Caco-2 (cell line): ENCODE measurements around the gene BRD3OS. TPM values are rescaled to one million over a fixed set of nuclear protein-coding genes. Genes with fewer than 3 reads are reported as not detected.

Source experiments
- BruUV-seq: library from RNA; stranded (reverse); fragments of 400-500 nt; replicated peaks from 2 replicates; lab custom pipeline; 2021; lab: Mats Ljungman, UMichigan
- CTCF ChIA-PET: fragments of 300-600 bp; sonication (Branson Sonifier 250); formaldehyde crosslinking; loops from one replicate; lab custom pipeline; 2022; ENCODE audit warnings: antibody characterized with exemption; lab: Charles Lee
- POLR2A ChIA-PET: fragments of 300-600 bp; sonication (Branson Sonifier 250); formaldehyde crosslinking; loops from one replicate; lab custom pipeline; 2022; ENCODE audit warnings: antibody characterized with exemption; lab: Charles Lee
- DNase-seq, 2 experiments: peaks; one replicate each; pipeline versions ENCODE4 v3.0.0 to v3.0.0-alpha.2; 2020 to 2022
- H3K27me3 ChIP-seq: replicated peaks from 2 replicates; pipeline ENCODE4 v1.6.0; 2011; ENCODE audit warnings: low read length; ENCODE audit not compliant: control insufficient read depth, insufficient read depth
- H3K36me3 ChIP-seq: 2 replicates; pipeline ENCODE4 v1.5.1; 2011; ENCODE audit warnings: low read length; ENCODE audit not compliant: control insufficient read depth, insufficient read depth
- H3K4me1 ChIP-seq: fragments of 250-450 bp; sonication (Bioruptor Pico); 2 replicates; pipeline ENCODE4 v1.5.1; 2020; ENCODE audit warnings: mild to moderate bottlenecking
- H3K4me3 ChIP-seq: 2 replicates; pipeline ENCODE4 v1.5.1; 2011; ENCODE audit warnings: low read depth, mild to moderate bottlenecking, control low read depth, low read length
- H3K9me3 ChIP-seq: fragments of 250-450 bp; sonication (Bioruptor Pico); 2 replicates; pipeline ENCODE4 v1.5.1; 2020; ENCODE audit warnings: mild to moderate bottlenecking, moderate library complexity
- H3K27ac Mint-ChIP-seq: one replicate; pipeline ENCODE4 v1.8.0; 2022; ENCODE audit warnings: mixed read lengths; ENCODE audit not compliant: unreplicated experiment
- H3K27me3 Mint-ChIP-seq: one replicate; pipeline ENCODE4 v1.8.0; 2022; ENCODE audit warnings: mixed read lengths; ENCODE audit not compliant: insufficient read depth, unreplicated experiment
- H3K36me3 Mint-ChIP-seq: one replicate; pipeline ENCODE4 v1.8.0; 2022; ENCODE audit warnings: mild to moderate bottlenecking, mixed read lengths; ENCODE audit not compliant: insufficient read depth, unreplicated experiment
- H3K4me1 Mint-ChIP-seq: one replicate; pipeline ENCODE4 v1.8.0; 2022; ENCODE audit warnings: low read depth, mixed read lengths; ENCODE audit not compliant: unreplicated experiment
- H3K4me3 Mint-ChIP-seq: one replicate; pipeline ENCODE4 v1.8.0; 2022; ENCODE audit warnings: mild to moderate bottlenecking, moderate library complexity, mixed read lengths; ENCODE audit not compliant: unreplicated experiment
- H3K9me3 Mint-ChIP-seq: one replicate; pipeline ENCODE4 v1.8.0; 2022; ENCODE audit warnings: mixed read lengths; ENCODE audit not compliant: unreplicated experiment
- CTCF ChIP-seq, 2 experiments: fragments of 200-600 bp in 1 of 2; IDR thresholded peaks; 1 replicate in 1 of 2; 2 replicates in 1 of 2; pipeline versions ENCODE4 v1.5.1 to v1.8.0; 2011 to 2022; ENCODE audit warnings: antibody characterized with exemption in 1 of 2, control low read depth in 1 of 2, inconsistent platforms in 1 of 2, low read depth in 1 of 2, low read length in 1 of 2, mild to moderate bottlenecking in 1 of 2, moderate library complexity in 1 of 2; ENCODE audit not compliant: insufficient read depth in 1 of 2, severe bottlenecking in 1 of 2, unreplicated experiment in 1 of 2
- intact Hi-C: fragments of 100-400 bp; cut with micrococcal nuclease; formaldehyde crosslinking; loops from one replicate; pipeline ENCODE4 v1.10.0; 2022; ENCODE audit not compliant: unreplicated experiment
- total RNA-seq: library from RNA; stranded (reverse); gene quantifications from 2 replicates; pipeline ENCODE4 v1.2.3, GENCODE V29; 2022

BRD3OS gene
- total RNA-seq, 1 experiment from 2014 or later, result 9.4 TPM

- DNase-seq, result no peak
- Mint-ChIP-seq H3K27me3 (no peaks in the 10 kb centered on the region), H3K9me3 (no peaks in the 10 kb centered on the region), H3K36me3 (peaks cover 47% of the 10 kb centered on the region), H3K4me3 (no peak overlapping the region), H3K27ac (no peak overlapping the region), H3K4me1 (no peaks in the 10 kb centered on the region)
- ChIA-PET CTCF (no interaction called here), POLR2A (no interaction called here)
- TF ChIP-seq CTCF (IDR thresholded peaks at IDR 0.05; ENCODE audit: insufficient read depth in 1 of 2, low read depth in 1 of 2, low read length in 1 of 2, severe bottlenecking in 1 of 2, unreplicated experiment in 1 of 2), result no peak
- Histone ChIP-seq H3K4me1 (no peaks in the 10 kb centered on the region), H3K9me3 (no peaks in the 10 kb centered on the region), H3K4me3 (no peak overlapping the region), H3K36me3 (no peaks in the 10 kb centered on the region; the same call in 1 of the 2 replicates), H3K27me3 (no peaks in the 10 kb centered on the region)
- intact Hi-C loops, result no loop called here
- no TSS peak for BruUV-seq
Observed at GRCh38 chr9:134040781-134041648, 15.7 kb downstream of the BRD3OS start.

DNA sequence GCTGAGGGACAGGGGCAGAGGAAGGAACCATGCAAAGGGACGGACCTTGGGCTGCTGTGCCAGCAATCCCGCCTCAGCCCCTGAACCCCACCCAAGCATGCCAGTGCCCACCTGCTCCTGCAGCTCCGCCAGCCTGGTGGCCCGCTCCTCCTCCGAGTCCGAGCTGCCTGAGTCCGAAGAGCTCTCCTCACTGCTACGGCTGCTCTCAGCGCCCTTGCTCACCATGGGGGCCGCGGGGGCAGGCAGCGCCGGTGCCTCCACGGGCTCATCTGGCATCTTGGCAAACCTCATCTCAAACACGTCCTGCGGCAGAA lies 16.3 kb downstream of the BRD3OS start:
- Mint-ChIP-seq H3K4me3 (no peak overlapping the region), H3K36me3 (peaks cover 47% of the 10 kb centered on the region), H3K4me1 (no peaks in the 10 kb centered on the region), H3K27ac (no peak overlapping the region), H3K9me3 (no peaks in the 10 kb centered on the region), H3K27me3 (no peaks in the 10 kb centered on the region)
- Histone ChIP-seq H3K4me1 (no peaks in the 10 kb centered on the region), H3K4me3 (no peak overlapping the region), H3K36me3 (no peaks in the 10 kb centered on the region; the same call in 1 of the 2 replicates), H3K27me3 (no peaks in the 10 kb centered on the region), H3K9me3 (no peaks in the 10 kb centered on the region)
- TF ChIP-seq CTCF (IDR thresholded peaks at IDR 0.05; ENCODE audit: insufficient read depth in 1 of 2, low read depth in 1 of 2, low read length in 1 of 2, severe bottlenecking in 1 of 2, unreplicated experiment in 1 of 2), result no peak
- BruUV-seq, result no TSS peak
- intact Hi-C loops, result no loop called here
- ChIA-PET CTCF (no interaction called here), POLR2A (no interaction called here)
- no peak for DNase-seq

GRCh38 chr9:134043531-134043988 lies 18.3 kb downstream of the BRD3OS start:
- no peaks in the 10 kb centered on the region for H3K27me3 Mint-ChIP-seq
- no peaks in the 10 kb centered on the region for H3K9me3 Mint-ChIP-seq
- intact Hi-C loops, result no loop called here
- Histone ChIP-seq H3K27me3 (no peaks in the 10 kb centered on the region), H3K4me1 (no peaks in the 10 kb centered on the region), H3K36me3 (no peaks in the 10 kb centered on the region; the same call in none of the 2 replicates), H3K9me3 (no peaks in the 10 kb centered on the region), H3K4me3 (no peak overlapping the region)
- H3K27ac Mint-ChIP-seq, result no peak overlapping the region
- no peak overlapping the region for H3K4me3 Mint-ChIP-seq
- BruUV-seq, result no TSS peak
- H3K4me1 Mint-ChIP-seq, result no peaks in the 10 kb centered on the region
- no peak for DNase-seq
- POLR2A ChIA-PET, result interaction anchor here (0.6 kb wide), 1 partner anchor 100 kb away, joined by 3 read pairs; no protein-coding TSS in a partner anchor
- H3K36me3 Mint-ChIP-seq, result peaks cover 43% of the 10 kb centered on the region
- TF ChIP-seq CTCF (IDR thresholded peaks at IDR 0.05; ENCODE audit: insufficient read depth in 1 of 2, low read depth in 1 of 2, low read length in 1 of 2, severe bottlenecking in 1 of 2, unreplicated experiment in 1 of 2), result no peak
- CTCF ChIA-PET, result no interaction called here
